ENCODE measurements around the gene KCTD3.
A peak's percentile ranks its signal among the peaks of the same experiment; 100 is the strongest.

KCTD3 gene

GRCh38 chr1:215547011-215547410, 20.1 kb upstream of the KCTD3 start:
- TF ChIP-seq ZNF561 (tag by site-specific recombination; IDR thresholded peaks at IDR 0.05; ENCODE audit: borderline replicate concordance) (no peak), ZNF473 (tag by site-specific recombination; IDR thresholded peaks at IDR 0.05) (no peak), KLF10 (tag by site-specific recombination; IDR thresholded peaks at IDR 0.05) (no peak), ZNF621 (tag by site-specific recombination; IDR thresholded peaks at IDR 0.05) (no peak), ZNF768 (tag by site-specific recombination; IDR thresholded peaks at IDR 0.05) (no peak), ZNF394 (tag by site-specific recombination; IDR thresholded peaks at IDR 0.05; ENCODE audit: borderline replicate concordance) (no peak), MYNN (tag by site-specific recombination; IDR thresholded peaks at IDR 0.05; ENCODE audit: borderline replicate concordance) (no peak), TRIM28 (IDR thresholded peaks at IDR 0.05; ENCODE audit: borderline replicate concordance, low read length) (no peak), ZNF704 (tag by site-specific recombination; IDR thresholded peaks at IDR 0.05) (no peak), HOXA7 (CRISPR knock-in tag; IDR thresholded peaks at IDR 0.05; ENCODE audit: borderline replicate concordance) (no peak), ZBTB49 (tag by site-specific recombination; IDR thresholded peaks at IDR 0.05; ENCODE audit: low read depth) (no peak), GLIS1 (tag by site-specific recombination; IDR thresholded peaks at IDR 0.05) (no peak)
- H3K27ac ChIP-seq (ENCODE audit: extremely low read depth, low read depth, low read length), result no peak overlapping the region
- H3K4me1 ChIP-seq (ENCODE audit: control insufficient read depth, insufficient read depth, low read length), result no peaks in the 10 kb centered on the region; the same call in 1 of the 2 replicates
- no peaks in the 10 kb centered on the region for H3K36me3 ChIP-seq (ENCODE audit: control insufficient read depth in 2 of 2, insufficient read depth in 1 of 2, low read length in 2 of 2)
- ChIA-PET POLR2A (no interaction called here), CTCF (no interaction called here)
- no peaks in the 10 kb centered on the region for H3K9me3 ChIP-seq (ENCODE audit: control insufficient read depth, insufficient read depth, low read depth, low read length)
- H3K4me3 ChIP-seq (ENCODE audit: low read depth, low read length), result no peak overlapping the region

- H3K4me3 ChIP-seq (ENCODE audit: low read depth, low read length), result no peak overlapping the region
- H3K36me3 ChIP-seq (ENCODE audit: control insufficient read depth in 2 of 2, insufficient read depth in 1 of 2, low read length in 2 of 2), result no peaks in the 10 kb centered on the region
- no peak overlapping the region for H3K27ac ChIP-seq (ENCODE audit: extremely low read depth, low read depth, low read length)
- no peaks in the 10 kb centered on the region for H3K4me1 ChIP-seq (ENCODE audit: control insufficient read depth, insufficient read depth, low read length)
- no peak for TF ChIP-seq REPIN1 (tag by site-specific recombination; IDR thresholded peaks at IDR 0.05; ENCODE audit: low read depth)
- POLR2A ChIA-PET, result no interaction called here
- CTCF ChIA-PET, result no interaction called here
- no peaks in the 10 kb centered on the region for H3K9me3 ChIP-seq (ENCODE audit: control insufficient read depth, insufficient read depth, low read depth, low read length)
These were observed 15.3 kb upstream of the KCTD3 start for GRCh38 chr1:215551806-215552205.

- Histone ChIP-seq H3K4me1 (ENCODE audit: control insufficient read depth, insufficient read depth, low read length) (no peaks in the 10 kb centered on the region), H3K36me3 (ENCODE audit: control insufficient read depth in 2 of 2, insufficient read depth in 1 of 2, low read length in 2 of 2) (no peaks in the 10 kb centered on the region), H3K9me3 (ENCODE audit: control insufficient read depth, insufficient read depth, low read depth, low read length) (no peaks in the 10 kb centered on the region), H3K4me3 (ENCODE audit: low read depth, low read length) (no peak overlapping the region), H3K27ac (ENCODE audit: extremely low read depth, low read depth, low read length) (no peak overlapping the region)
- TF ChIP-seq IKZF3 (tag by site-specific recombination; IDR thresholded peaks at IDR 0.05) (no peak), SETDB1 (IDR thresholded peaks at IDR 0.05; ENCODE audit: insufficient read length, low read length) (no peak), HOXC10 (CRISPR knock-in tag; IDR thresholded peaks at IDR 0.05) (no peak), SCRT2 (tag by site-specific recombination; IDR thresholded peaks at IDR 0.05) (no peak)
- ChIA-PET CTCF (no interaction called here), POLR2A (no interaction called here)
These were observed 12.2 kb upstream of the KCTD3 start for GRCh38 chr1:215554865-215555264.

GRCh38 chr1:215555531-215555930, 11.6 kb upstream of the KCTD3 start:
- no peaks in the 10 kb centered on the region for H3K4me1 ChIP-seq (ENCODE audit: control insufficient read depth, insufficient read depth, low read length)
- no peak overlapping the region for H3K4me3 ChIP-seq (ENCODE audit: low read depth, low read length)
- no peaks in the 10 kb centered on the region for H3K9me3 ChIP-seq (ENCODE audit: control insufficient read depth, insufficient read depth, low read depth, low read length)
- ChIA-PET POLR2A (no interaction called here), CTCF (no interaction called here)
- no peaks in the 10 kb centered on the region for H3K36me3 ChIP-seq (ENCODE audit: control insufficient read depth in 2 of 2, insufficient read depth in 1 of 2, low read length in 2 of 2)
- no peak overlapping the region for H3K27ac ChIP-seq (ENCODE audit: extremely low read depth, low read depth, low read length)
- TF ChIP-seq SETDB1 (IDR thresholded peaks at IDR 0.05; ENCODE audit: insufficient read length, low read length) (peak; percentile 69), HOXA7 (CRISPR knock-in tag; IDR thresholded peaks at IDR 0.05; ENCODE audit: borderline replicate concordance) (no peak)
